ENCODE results near the gene KRT80.

The KRT80 gene

GRCh38 chr12:52210925-52211650, 19.3 kb upstream of the KRT80 start:
- H3K27ac ChIP-seq: no peak overlapping the region
- H2AFZ ChIP-seq (ENCODE audit: low read depth): no peak overlapping the region
- H3K27me3 ChIP-seq (ENCODE audit: insufficient read depth, low read depth): peaks cover 16% of the 10 kb centered on the region; the same call in 1 of the 2 replicates
- peaks cover 6% of the 10 kb centered on the region for H3K4me1 ChIP-seq (ENCODE audit: low read depth, poor library complexity, severe bottlenecking)
- TF ChIP-seq CTCF (conservative IDR thresholded peaks at IDR 0.05; ENCODE audit: low read depth, low read length): no peak
- H3K4me2 ChIP-seq: no peak overlapping the region
- H3K9ac ChIP-seq: no peak overlapping the region
- no peaks in the 10 kb centered on the region for H4K20me1 ChIP-seq (ENCODE audit: insufficient read depth)
- no peaks in the 10 kb centered on the region for H3K36me3 ChIP-seq (ENCODE audit: insufficient read depth)
- no peaks in the 10 kb centered on the region for H3K79me2 ChIP-seq (ENCODE audit: insufficient read depth, low read depth)
- H3K4me3 ChIP-seq (IDR thresholded peaks at IDR 0.05; ENCODE audit: insufficient read depth, low read depth, low read length): no peak overlapping the region

- Histone ChIP-seq H4K20me1 (ENCODE audit: insufficient read depth) (no peaks in the 10 kb centered on the region), H3K36me3 (ENCODE audit: insufficient read depth) (no peaks in the 10 kb centered on the region), H3K4me3 (IDR thresholded peaks at IDR 0.05; ENCODE audit: insufficient read depth, low read depth, low read length) (no peak overlapping the region), H2AFZ (ENCODE audit: low read depth) (no peak overlapping the region), H3K27me3 (ENCODE audit: insufficient read depth, low read depth) (peaks cover 16% of the 10 kb centered on the region; the same call in 1 of the 2 replicates), H3K4me1 (ENCODE audit: low read depth, poor library complexity, severe bottlenecking) (peaks cover 6% of the 10 kb centered on the region), H3K9ac (no peak overlapping the region), H3K27ac (no peak overlapping the region), H3K79me2 (ENCODE audit: insufficient read depth, low read depth) (no peaks in the 10 kb centered on the region), H3K4me2 (no peak overlapping the region)
- no peak for TF ChIP-seq CTCF (conservative IDR thresholded peaks at IDR 0.05; ENCODE audit: low read depth, low read length)
Measured at GRCh38 chr12:52210186-52210924, 18.5 kb upstream of the KRT80 start.

- Histone ChIP-seq H4K20me1 (ENCODE audit: insufficient read depth) (no peaks in the 10 kb centered on the region), H3K27ac (no peak overlapping the region), H3K4me1 (ENCODE audit: low read depth, poor library complexity, severe bottlenecking) (peaks cover 6% of the 10 kb centered on the region), H3K9ac (no peak overlapping the region), H3K36me3 (ENCODE audit: insufficient read depth) (no peaks in the 10 kb centered on the region), H3K4me2 (no peak overlapping the region), H3K27me3 (ENCODE audit: insufficient read depth, low read depth) (peaks cover 16% of the 10 kb centered on the region; the same call in 1 of the 2 replicates), H2AFZ (ENCODE audit: low read depth) (no peak overlapping the region), H3K79me2 (ENCODE audit: insufficient read depth, low read depth) (no peaks in the 10 kb centered on the region), H3K4me3 (IDR thresholded peaks at IDR 0.05; ENCODE audit: insufficient read depth, low read depth, low read length) (no peak overlapping the region)
- no peak for TF ChIP-seq CTCF (conservative IDR thresholded peaks at IDR 0.05; ENCODE audit: low read depth, low read length)
Measured at GRCh38 chr12:52209321-52209720, 17.5 kb upstream of the KRT80 start.

- Histone ChIP-seq H3K36me3 (ENCODE audit: insufficient read depth) (no peaks in the 10 kb centered on the region), H3K79me2 (ENCODE audit: insufficient read depth, low read depth) (no peaks in the 10 kb centered on the region), H4K20me1 (ENCODE audit: insufficient read depth) (no peaks in the 10 kb centered on the region), H3K27ac (no peak overlapping the region), H2AFZ (ENCODE audit: low read depth) (no peak overlapping the region), H3K4me3 (IDR thresholded peaks at IDR 0.05; ENCODE audit: insufficient read depth, low read depth, low read length) (no peak overlapping the region), H3K9ac (no peak overlapping the region), H3K27me3 (ENCODE audit: insufficient read depth, low read depth) (peaks cover 16% of the 10 kb centered on the region; the same call in 1 of the 2 replicates), H3K4me2 (no peak overlapping the region), H3K4me1 (ENCODE audit: low read depth, poor library complexity, severe bottlenecking) (peaks cover under 1% of the 10 kb centered on the region)
- TF ChIP-seq CTCF (conservative IDR thresholded peaks at IDR 0.05; ENCODE audit: low read depth, low read length): no peak
Measured at GRCh38 chr12:52208424-52209165, 16.8 kb upstream of the KRT80 start.

Data from KMS-11 (cell line).